ENCODE results near the gene RBX1. TPM values are rescaled to one million over a fixed set of nuclear protein-coding genes. Genes with fewer than 3 reads are reported as not detected.
A peak's percentile ranks its signal among the peaks of the same experiment; 100 is the strongest.
"Not testable (repeated sequence)": the region's sequence is repeated elsewhere in the genome, so short reads cannot be mapped to it uniquely, and the experiment has no call there.

Gene RBX1
- 74.8 and 93.5 TPM in 2 replicates for total RNA-seq

DNA sequence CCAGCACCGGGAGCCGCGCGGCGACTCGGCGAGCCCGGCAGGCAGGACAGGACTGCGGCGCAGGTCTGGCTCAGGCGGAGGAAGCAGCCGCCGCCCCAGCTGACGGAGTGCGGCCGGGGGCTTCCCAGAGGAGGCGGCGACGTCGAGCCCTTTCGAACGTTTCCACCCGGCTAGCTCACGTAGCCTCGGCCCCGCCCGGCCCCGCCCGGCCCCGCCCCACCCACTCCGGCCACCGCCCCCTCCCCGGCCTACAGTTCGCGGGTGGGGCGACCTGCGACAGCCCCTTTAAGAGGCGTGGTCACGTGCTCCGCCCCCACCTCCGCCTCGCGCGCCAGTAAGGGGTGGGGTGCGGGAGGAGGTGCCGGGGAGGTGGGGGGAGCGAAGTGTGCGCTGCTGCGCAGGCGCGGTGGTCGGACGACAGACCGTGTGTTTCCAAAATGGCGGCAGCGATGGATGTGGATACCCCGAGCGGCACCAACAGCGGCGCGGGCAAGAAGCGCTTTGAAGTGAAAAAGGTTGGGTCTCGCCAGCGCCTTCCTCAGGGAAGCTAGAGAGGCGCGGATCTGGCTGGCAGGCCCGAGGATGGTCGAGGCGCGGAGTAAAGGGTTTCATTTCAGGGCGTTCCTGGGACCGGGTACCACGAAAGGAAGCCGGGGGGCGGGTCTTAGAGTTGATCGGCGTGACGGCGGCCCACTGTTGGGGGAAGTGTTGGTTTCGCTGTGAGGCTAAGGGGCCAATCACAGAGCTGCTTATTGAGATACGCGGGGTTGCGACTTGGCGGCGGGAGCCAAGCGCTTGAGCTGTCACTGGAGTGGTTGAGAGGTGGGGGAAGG, at the start of gene RBX1:
RBX1 (plus strand) TSS at position 417 of the 833 bp plus-strand sequence; CDS start at position 438, 21 bp downstream.
- peak; percentile 96 to 99 for DNase-seq (ENCODE audit: low read depth in 2 of 2)

DNA sequence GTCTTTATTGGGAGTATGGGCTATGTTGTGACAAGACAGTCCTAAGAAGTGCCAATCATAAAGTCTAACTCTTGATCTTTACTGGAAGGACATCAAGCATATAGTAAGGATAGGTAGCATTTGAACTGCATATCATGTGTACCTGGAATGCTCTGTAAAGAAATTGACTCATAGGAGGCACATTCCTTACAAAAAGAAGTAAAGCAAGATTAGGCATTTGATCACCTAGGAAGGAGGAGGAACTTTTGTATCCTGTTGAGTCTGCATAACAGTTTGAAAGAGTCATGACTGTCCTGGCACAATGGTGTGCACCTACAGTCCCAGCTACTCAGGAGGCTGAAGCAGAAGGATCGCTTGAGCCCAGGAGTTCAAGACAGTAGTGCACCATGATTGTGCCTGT, 47.1 kb upstream of the RBX1 start:
- no peak for DNase-seq (ENCODE audit: low read depth in 2 of 2)

DNA sequence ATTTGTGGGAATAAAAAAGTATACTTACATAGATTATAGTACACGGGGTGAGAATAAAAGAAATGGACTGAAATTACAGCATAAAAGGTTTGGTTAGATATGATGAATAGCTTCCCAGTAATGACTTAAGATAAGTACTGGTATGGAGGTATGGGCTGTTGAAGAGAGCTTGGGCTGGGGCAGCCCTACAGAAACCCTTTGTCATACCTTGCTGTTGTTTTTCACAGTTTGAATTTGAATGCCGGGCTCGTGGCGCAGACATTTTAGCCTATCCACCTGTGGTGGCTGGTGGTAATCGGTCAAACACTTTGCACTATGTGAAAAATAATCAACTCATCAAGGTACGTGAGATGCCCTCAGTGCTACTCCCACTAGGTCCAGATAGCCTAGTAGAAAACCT, 42.3 kb upstream of the RBX1 start:
- DNase-seq (ENCODE audit: low read depth in 2 of 2): no peak

DNA sequence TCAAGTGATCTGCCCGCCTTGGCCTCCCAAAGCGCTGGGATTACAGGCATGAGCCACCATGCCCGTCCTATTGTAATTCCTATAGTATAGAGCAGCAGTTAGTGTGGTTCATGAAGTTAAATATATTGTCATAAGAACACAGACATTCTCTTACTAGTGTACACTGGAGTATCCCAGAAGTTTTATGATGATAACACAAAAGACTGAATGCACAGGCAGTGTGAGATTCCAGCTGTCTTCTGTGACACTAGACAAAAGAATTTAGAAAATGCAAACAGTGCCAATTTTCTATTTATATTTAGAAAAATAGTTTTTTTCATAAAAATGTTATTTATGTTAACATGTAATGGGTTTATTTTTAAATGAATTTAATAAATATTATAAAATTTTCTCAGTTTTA, 39.4 kb upstream of the RBX1 start:
- peak in 1 of 2 donors; percentile 4 for DNase-seq (ENCODE audit: low read depth in 2 of 2)

DNA sequence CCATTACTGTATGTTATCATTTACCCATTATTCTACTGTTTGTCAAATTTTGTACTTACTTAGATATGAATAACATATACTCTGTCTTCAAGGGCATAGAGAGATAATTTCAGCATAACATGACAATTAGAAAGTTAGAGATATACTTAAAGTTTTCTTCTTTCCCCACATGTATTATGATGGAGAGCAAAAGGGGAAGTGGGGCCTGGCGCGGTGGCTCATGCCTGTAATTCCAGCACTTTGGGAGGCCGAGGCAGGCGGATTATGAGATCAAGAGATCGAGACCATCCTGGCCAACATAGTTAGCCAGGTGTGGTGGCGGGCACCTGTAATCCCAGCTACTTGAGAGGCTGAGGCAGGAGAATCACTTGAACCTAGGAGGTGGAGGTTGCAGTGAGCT, 38.2 kb upstream of the RBX1 start:
- not testable (repeated sequence) for DNase-seq (ENCODE audit: low read depth in 2 of 2)

DNA sequence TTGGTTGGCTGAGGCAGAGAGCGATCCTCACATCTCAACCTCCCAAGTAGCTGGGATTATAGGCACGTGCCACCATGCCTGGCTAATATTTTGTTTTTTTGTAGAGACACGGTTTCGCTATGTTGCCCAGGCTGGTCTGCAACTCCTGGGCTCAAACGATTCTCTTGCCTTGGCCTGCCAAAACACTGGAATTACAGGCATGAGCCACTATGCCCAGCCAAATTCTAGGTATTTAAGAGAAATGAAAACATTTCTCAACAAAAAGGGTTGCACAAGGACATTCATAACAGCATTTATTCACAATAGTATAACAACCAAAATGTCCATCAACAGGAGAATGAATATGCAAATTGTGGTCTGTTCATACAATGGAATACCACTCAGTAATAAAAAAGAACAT, 31.7 kb upstream of the RBX1 start:
- DNase-seq (ENCODE audit: low read depth in 2 of 2): no peak

DNA sequence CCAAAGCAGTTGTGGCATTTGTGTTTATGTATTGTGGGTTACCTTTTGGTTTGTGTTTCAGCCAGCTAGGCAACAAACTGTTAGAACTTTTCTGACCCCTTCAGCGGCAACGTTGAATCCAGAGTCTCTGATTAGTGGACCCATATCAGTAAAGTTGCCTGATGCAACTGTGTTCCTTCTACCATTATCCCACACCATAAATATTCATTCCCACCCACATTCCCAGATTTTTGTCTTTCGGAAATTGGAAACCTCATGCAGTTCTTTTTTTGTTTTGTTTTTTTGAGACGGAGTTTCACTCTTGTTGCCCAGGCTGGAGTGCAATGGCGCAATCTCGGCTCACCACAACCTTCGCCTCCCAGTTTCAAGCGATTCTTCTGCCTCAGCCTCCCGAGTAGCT, 30.7 kb upstream of the RBX1 start:
- no peak for DNase-seq (ENCODE audit: low read depth in 2 of 2)

DNA sequence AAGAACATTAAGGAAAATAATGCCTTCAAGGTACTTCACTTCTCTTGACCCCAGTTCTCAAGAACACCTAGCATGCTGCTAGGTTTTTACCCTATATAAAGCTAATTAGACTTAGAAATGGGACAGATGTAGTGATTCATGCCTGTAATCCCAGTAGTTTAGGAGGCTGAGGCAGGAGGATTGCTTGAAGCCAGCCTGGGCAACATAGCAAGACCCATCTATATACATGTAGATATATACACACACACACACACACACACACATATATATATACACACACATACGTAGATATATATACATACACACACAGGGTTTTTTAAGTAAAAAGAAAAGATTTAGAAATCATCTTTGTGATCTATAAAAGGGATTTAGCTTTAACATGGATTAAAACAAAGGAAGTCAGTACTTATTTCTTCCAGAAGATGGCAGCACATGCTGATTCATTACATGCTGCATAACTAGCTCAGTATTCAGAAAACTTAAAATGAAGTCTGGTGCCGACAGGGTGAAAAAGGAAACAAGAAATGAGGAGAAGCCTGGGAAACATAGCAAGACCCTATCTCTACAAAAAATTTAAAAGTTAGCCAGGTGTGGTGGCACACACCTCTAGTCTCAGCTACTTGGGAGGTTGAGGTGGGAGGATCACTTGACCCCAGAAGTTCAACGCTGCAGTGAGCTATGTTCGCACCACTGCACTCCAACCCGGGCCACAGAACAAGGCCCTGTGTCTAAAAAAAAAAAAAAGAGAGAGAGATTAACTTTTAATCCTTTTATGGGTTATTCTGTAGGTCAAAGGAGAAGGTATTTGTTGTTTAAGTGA, 28.5 kb upstream of the RBX1 start:
- peak; percentile 64 to 77 for DNase-seq (ENCODE audit: low read depth in 2 of 2)

DNA sequence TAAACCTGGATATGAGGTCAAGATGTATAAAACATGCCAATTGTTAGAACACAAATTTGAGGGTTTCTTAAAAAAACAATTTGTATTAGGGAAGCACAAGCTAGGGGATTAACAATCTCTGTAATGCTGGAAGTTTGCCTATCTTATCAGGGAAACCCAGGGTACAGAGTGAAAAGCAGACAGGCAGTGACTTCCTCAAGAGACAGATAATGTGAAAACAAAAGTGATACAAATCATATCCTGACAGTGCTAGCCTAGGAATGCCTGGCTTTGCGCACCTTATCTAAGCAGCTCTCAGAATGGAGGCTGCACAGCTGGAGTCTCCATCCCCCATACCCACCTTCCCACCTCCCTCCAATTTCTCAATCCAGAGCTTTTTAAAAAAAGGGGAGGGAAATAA, 22.5 kb upstream of the RBX1 start:
- DNase-seq (ENCODE audit: low read depth in 2 of 2): peak in 1 of 2 donors; percentile 44

DNA sequence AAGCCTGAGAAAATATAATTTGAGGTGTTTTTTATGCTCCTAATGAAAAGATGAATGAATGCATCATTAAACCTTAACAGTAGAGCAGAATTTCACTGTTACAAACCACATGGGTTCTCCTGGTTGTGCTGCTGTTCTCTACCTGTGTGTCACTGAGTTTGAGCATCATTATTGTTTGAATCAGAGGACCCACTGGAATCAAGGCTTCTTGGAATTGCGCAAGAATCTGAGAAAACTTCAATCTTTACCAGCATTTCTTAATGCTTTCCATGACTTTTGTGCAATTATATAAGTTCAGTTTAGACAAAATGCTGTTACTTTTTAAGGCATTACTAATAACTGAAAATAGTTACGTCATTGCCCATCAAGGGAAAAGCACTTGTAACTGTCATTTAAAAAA, 18.8 kb upstream of the RBX1 start:
- DNase-seq (ENCODE audit: low read depth in 2 of 2): no peak

DNA sequence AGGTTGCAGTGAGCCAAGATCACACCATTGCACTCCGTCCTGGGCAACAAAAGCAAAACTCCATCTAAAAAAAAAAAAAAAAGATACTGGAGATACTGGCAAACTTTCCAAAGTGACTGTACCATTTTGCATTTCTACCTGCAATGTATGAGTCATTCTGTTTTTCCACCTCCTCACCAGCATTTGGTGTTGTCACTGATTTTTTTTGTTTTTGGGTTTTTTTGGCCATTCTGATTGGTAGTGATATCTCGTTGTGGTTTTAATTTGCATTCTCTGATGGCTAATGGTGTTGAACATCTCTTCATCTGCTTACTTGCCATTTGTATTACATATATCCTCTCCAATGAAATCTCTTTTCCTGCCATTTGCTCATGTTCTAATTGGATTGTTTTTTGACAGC, 12.0 kb upstream of the RBX1 start:
- DNase-seq (ENCODE audit: low read depth in 2 of 2): no peak

DNA sequence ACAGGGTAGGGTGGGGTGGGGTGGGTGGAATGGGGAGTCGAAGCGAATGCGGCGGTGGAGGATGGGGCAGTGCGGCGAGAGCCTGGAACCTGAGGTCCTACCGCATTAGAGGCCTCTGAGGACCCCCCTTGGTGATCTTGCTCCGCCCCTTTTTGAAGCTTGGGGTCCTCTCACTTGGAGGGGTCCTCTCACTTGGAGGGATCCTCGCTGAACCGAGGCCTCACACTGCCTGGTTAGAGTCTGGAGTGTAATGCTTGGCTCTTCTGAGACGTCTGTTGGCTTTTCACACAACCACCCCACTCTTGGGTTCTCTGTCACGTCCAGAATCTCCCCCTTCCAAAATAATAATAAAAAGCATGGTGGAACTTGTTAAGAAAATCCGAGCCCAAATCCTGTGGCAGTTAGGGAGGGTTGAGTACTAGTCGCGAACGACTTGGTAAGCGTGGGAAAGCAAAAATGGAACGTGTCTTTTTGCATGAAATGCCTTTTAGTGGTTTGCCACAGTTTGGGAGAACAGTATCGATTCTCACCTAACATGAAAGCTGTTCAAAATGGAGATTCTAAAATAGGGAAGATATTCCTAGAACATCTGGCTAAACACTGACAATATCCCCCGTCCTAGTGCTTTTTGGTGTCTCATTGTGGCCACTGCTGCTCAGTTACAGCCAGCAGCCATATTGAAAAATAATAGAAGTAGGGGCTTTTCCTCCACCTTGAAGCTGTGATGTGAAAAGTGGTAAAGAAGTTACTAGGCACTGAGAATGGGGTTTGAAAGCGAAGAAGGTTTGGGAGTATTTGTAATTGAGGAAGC, 822 bp downstream of the RBX1 start:
- DNase-seq (ENCODE audit: low read depth in 2 of 2): no peak

DNA sequence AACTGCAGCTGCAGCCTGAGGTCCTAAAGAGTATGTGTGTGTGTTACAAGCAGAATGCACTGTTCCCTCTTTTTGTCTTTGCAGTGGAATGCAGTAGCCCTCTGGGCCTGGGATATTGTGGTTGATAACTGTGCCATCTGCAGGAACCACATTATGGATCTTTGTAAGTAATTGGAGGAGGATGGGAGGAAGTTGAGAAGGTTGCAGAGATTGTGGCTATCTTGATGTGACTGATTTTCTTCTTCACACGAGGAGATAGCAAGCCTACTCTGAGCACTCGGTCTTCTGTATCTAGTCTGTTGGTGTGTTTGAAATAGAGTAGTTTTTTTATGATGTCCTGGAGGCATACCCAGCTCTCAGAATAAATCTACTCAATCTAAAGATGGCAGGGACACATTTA, 2.3 kb downstream of the RBX1 start:
- DNase-seq (ENCODE audit: low read depth in 2 of 2): no peak

DNA sequence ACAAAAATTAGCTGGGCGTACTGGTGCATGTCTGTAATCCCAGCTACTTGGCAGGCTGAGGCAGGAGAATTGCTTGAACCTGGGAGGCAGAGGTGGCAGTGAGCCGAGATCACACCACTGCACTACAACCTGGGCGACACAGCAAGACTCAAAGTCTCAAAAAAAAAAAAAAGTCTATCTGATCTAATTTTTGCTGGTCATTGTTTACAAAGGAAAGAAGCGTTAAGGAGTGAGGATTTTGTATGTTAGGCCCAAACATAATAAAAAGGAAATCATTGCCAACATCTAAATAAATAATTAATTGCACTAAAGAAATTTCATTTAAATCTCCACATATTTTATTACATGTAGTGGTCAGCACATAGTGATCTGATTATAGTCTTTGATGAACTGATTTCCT, 2.9 kb downstream of the RBX1 start:
- DNase-seq (ENCODE audit: low read depth in 2 of 2): no peak

DNA sequence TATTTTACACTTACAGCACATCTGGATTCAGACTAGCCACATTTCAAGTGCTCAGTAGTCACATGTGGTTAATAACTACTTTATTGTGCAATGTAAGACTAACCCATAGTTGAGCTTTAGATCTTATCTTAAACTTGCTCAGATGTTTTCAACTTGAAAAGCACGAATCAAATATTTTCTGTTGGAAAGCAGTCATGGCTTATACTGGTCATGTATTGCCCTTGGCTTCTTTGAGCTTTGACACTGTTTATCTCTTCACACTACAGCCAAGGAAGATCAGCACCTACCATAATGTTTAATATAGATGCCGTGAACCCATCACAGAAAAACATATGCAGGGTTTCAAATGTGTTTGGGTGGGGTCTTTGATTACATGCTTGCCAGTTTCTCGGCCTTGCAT, 4.4 kb downstream of the RBX1 start:
- DNase-seq (ENCODE audit: low read depth in 2 of 2): no peak

DNA sequence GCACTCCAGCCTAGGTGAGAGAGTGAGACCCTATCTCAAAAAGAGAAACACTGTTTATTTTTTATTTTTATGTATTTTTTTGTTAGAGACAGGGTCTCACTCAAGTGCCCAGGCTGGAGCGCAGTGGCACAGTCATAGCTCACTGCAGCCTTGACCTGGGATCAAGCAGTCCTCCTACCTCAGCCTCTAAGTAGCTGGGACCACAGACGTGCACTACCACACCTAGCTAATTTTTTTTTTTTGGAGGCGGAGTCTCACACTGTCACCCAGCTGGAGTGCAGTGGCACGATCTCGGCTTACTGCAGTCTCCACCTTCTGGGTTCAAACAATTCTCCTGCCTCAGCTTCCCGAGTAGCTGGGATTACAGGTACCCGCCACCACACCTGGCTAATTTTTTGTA, 6.4 kb downstream of the RBX1 start:
- no peak for DNase-seq (ENCODE audit: low read depth in 2 of 2)

DNA sequence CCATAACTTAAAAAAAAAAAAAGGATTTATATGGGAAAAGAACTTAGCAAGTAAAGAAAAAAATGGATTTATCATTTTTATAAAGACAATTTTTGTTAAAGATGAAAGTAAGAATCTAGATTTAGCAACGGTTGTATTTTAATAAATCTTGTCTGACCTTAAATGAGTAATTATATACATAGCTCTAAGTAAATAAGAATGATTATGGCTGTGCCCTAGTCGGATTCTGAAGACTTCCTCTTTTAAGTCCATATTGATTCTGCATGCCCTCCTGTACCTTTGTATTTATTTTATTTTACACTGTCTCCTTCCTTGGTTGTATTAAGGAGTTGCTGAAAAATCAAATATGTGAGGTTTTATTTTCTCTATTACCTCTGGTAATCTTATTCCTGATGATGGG, 7.1 kb downstream of the RBX1 start:
- no peak for DNase-seq (ENCODE audit: low read depth in 2 of 2)

DNA sequence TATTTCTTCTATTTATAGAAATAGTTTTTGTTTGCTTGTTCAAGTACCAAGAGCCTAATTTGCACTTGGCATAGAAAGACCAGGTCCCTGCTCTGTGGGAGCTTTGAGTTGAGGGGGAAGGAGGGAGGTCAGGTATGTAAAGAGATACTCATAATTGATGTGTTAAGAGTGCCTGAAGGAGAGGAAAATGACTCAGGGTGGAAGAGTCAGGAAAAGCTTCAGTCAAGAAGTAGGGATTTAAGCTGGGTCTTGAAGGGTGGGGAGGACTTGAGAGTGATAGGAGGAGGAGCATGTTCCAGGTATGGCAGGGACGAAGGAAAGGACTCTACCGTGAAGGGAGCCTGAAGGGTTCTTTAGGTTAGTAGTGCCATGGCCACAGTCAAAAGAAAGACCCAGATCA, 9.0 kb downstream of the RBX1 start:
- no peak for DNase-seq (ENCODE audit: low read depth in 2 of 2)

DNA sequence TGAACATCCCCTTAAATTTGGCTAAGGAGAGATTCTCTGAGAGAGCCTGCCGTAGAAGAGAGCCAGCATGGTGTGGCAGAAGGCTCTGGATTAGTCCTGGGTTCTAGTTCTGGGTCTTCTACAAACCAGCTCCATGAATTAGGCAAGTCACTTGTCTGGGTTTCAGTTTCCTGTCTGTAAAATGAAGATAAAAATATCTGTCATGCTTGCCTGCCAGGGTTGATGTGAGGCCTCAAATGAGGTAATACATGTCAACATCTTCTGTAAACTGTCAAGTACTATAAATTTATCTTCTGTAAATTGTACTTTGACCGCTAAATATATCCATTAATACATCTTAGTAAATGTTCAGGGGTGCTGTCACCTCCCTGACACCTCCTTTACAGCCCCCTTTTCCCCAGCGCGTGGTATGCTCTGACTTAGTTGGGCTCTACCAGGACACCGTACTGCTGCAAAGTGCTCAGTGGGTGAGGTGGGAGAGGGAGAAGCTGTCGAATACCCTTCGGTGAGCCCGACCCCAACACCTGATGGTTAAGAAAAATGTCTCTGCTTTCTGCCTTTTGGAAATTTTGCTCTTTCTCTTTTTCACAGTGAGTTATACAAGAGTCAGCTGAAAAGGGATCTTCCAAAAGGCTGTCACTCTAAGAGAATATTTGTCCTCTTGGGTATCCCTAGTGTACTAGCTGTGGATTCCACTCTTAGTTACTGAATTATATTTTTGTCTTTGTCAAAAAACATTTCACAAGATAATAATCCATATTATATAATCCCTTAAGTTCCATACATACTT, 15.0 kb downstream of the RBX1 start:
- DNase-seq (ENCODE audit: low read depth in 2 of 2): no peak

DNA sequence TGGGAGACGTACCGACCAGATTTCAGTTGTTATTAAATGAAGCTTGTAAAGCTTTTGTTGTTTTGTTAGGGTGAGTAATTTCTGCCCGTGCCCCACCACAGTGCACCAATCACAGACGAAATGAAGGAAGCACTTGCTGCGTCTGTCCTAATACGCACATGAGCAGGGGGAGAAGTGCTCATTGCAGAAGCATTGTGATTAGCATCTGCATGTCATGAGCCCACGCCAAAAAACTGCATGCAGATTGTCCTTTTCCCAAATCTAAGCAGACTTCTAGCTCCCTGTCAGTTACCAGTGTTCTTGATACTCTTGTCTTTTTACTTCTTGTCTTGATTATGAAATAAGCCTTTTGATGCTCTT, 15.5 kb downstream of the RBX1 start:
- DNase-seq (ENCODE audit: low read depth in 2 of 2): peak in 1 of 2 donors; percentile 17

DNA sequence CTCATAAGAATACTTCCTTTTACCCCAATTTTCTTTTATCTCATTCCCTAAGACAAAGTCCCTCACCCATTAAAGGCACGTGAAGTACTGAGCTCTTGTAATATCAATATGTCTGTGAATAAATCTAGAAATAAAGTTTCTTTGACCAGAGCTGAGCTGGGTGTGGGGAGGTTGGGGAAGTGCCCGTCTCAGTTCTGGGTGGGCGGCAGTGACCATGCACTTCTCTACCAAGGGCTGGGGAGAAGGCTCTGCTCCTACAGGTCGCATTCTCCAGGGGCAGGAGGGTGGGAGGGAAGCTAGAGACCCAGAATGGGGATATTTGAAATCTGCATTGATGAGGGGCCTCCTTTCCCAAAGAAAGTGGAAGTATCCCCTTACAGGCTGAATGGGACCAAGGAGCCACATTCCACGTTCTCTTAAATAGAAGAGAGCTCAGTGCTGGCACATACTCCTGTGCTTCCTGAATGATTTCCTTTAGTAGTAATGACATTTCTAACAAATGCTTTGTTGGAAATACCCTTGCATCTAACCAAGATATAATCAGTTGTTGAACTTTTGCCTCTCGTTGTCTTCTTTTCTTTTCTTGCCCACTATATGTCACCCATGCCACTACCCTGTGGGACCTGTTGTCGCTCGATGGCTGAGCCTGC, 16.1 kb downstream of the RBX1 start:
- DNase-seq (ENCODE audit: low read depth in 2 of 2): peak in 1 of 2 donors; percentile 44
